ENCODE data around the gene RAP1GAP.

GRCh38 chr1:21617126-21617738, 51.9 kb downstream of the RAP1GAP start:
- no peak for TF ChIP-seq POLR2A (IDR thresholded peaks at IDR 0.05)
- no peak for TF ChIP-seq CTCF (IDR thresholded peaks at IDR 0.05 in 4 of 5, conservative IDR thresholded peaks at IDR 0.05 in 1 of 5)

All from gastrocnemius medialis (tissue), 4 donors.